HepG2 (cell line): ENCODE data around the gene IFIT1B. TPM values are rescaled to one million over a fixed set of nuclear protein-coding genes. Genes with fewer than 3 reads are reported as not detected.

Source experiments
- ATAC-seq: fragments of 200-7000 bp; cut with Tn5 transposase; 3 replicates; pipeline ENCODE4 v1.9.1; 2020; ENCODE audit warnings: mild to moderate bottlenecking, moderate library complexity
- BruUV-seq: library from RNA; stranded (reverse); fragments of 400-500 nt; replicated peaks from 2 replicates; lab custom pipeline; 2021; lab: Mats Ljungman, UMichigan
- CTCF ChIA-PET: fragments of 300-600 bp; formaldehyde crosslinking; extraction: SDS; loops from one replicate; lab custom pipeline; 2021; ENCODE audit warnings: low total read pairs, inconsistent platforms, low intra/inter-chr PET ratio; lab: Yijun Ruan, JAX
- POLR2A ChIA-PET: fragments of 350-600 bp; sonication (Branson Sonifier 250); formaldehyde crosslinking; loops from one replicate; lab custom pipeline; 2020; ENCODE audit warnings: antibody characterized with exemption, inconsistent platforms; lab: Yijun Ruan, JAX
- DNase-seq: peaks from one replicate; pipeline ENCODE4 v3.0.0-alpha.2; 2015; ENCODE audit warnings: low spot score
- FAIRE-seq: peaks from 3 replicates; lab custom pipeline; 2011; peaks lifted over from hg19 to GRCh38; lab: Jason Lieb, UNC
- H2AFZ ChIP-seq: one replicate; pipeline ENCODE4 v1.6.1; 2011; ENCODE audit warnings: low read length, inconsistent platforms
- H3K27ac ChIP-seq: fragments of 300-600 bp; 3 replicates; pipeline ENCODE4 v1.8.0; 2011; ENCODE audit warnings: mixed run types, mild to moderate bottlenecking, mixed read lengths, low read length, inconsistent platforms; ENCODE audit not compliant: insufficient read depth; ENCODE audit errors: extremely low read length
- H3K27me3 ChIP-seq, 2 experiments: fragments of 200-600 bp in 1 of 2; 2 replicates in 1 of 2; 3 replicates in 1 of 2; pipeline versions ENCODE4 v1.6.0 to v1.8.0; 2011; ENCODE audit warnings: low read length in 2 of 2, mild to moderate bottlenecking in 2 of 2, moderate library complexity in 2 of 2, inconsistent platforms in 1 of 2; ENCODE audit not compliant: insufficient read depth in 2 of 2, control insufficient read depth in 1 of 2
- H3K36me3 ChIP-seq, 2 experiments: fragments of 200-600 bp in 1 of 2; replicated peaks in 1 of 2; 2 replicates in 1 of 2; 3 replicates in 1 of 2; pipeline versions ENCODE4 v1.5.1 to v1.8.0; 2011; ENCODE audit warnings: low read length in 2 of 2, inconsistent platforms in 1 of 2; ENCODE audit not compliant: insufficient read depth in 2 of 2, control insufficient read depth in 1 of 2
- H3K4me1 ChIP-seq: 2 replicates; pipeline ENCODE4 v1.5.1; 2012; ENCODE audit warnings: low read length, inconsistent platforms; ENCODE audit not compliant: insufficient read depth
- H3K4me2 ChIP-seq: 2 replicates; pipeline ENCODE4 v1.6.0; 2011; ENCODE audit warnings: low read depth, low read length, inconsistent platforms
- H3K4me3 ChIP-seq, 3 experiments: fragments of 200-600 bp in 1 of 3; sonication (generic), shearing (Covaris generic) in 1 of 3; replicated peaks in 1 of 3; 2 replicates each; pipeline ENCODE4 v1.5.1; 2011 to 2016; ENCODE audit warnings: low read length in 3 of 3, inconsistent platforms in 2 of 3, low read depth in 2 of 3, mild to moderate bottlenecking in 2 of 3, control low read depth in 1 of 3, mixed read lengths in 1 of 3; ENCODE audit not compliant: insufficient read depth in 1 of 3
- H3K79me2 ChIP-seq: one replicate; pipeline ENCODE4 v1.6.1; 2011; ENCODE audit warnings: low read length, inconsistent platforms; ENCODE audit not compliant: insufficient read depth
- H3K9ac ChIP-seq: 2 replicates; pipeline ENCODE4 v1.6.0; 2011; ENCODE audit warnings: mild to moderate bottlenecking, low read depth, low read length, inconsistent platforms; ENCODE audit not compliant: insufficient read depth
- H3K9me3 ChIP-seq: 2 replicates; pipeline ENCODE4 v1.5.1; 2012; ENCODE audit warnings: mild to moderate bottlenecking, low read length
- H4K20me1 ChIP-seq: 2 replicates; pipeline ENCODE4 v1.6.0; 2011; ENCODE audit warnings: inconsistent platforms, mild to moderate bottlenecking, low read length, moderate library complexity; ENCODE audit not compliant: insufficient read depth
- GZF1 ChIP-seq: sonication (generic); formaldehyde crosslinking; IDR thresholded peaks from 2 replicates; pipeline ENCODE4 v1.5.1; 2020; ENCODE audit warnings: mild to moderate bottlenecking, missing genetic modification reagents
- HNRNPH1 ChIP-seq: fragments of 200-400 bp; formaldehyde crosslinking; optimal IDR thresholded peaks from 2 replicates; pipeline ENCODE3; 2017; ENCODE audit warnings: mild to moderate bottlenecking, low read depth, low read length
- MEF2D ChIP-seq: sonication (generic); formaldehyde crosslinking; IDR thresholded peaks from 2 replicates; pipeline ENCODE4 v1.5.1; 2020; ENCODE audit warnings: mild to moderate bottlenecking, missing genetic modification reagents
- MXD4 ChIP-seq: IDR thresholded peaks from 2 replicates; pipeline ENCODE4 v1.6.1; 2016; ENCODE audit warnings: mild to moderate bottlenecking, missing biosample characterization, missing genetic modification reagents
- POLR2AphosphoS2 ChIP-seq: IDR thresholded peaks from 2 replicates; pipeline ENCODE4 v1.6.1; 2011; ENCODE audit warnings: low read depth, low read length, improper control_type of control experiment
- PRMT3 ChIP-seq: sonication (generic); formaldehyde crosslinking; IDR thresholded peaks from 2 replicates; pipeline ENCODE4 v1.8.1; 2022; ENCODE audit warnings: low read depth, mild to moderate bottlenecking, moderate library complexity, missing genetic modification reagents, borderline replicate concordance
- TSC22D2 ChIP-seq: sonication (generic); formaldehyde crosslinking; IDR thresholded peaks from 2 replicates; pipeline ENCODE4 v1.5.1; 2020; ENCODE audit warnings: missing genetic modification reagents, mild to moderate bottlenecking, borderline replicate concordance
- ZBTB38 ChIP-seq: sonication (generic); formaldehyde crosslinking; IDR thresholded peaks from 2 replicates; pipeline ENCODE4 v1.5.1; 2020; ENCODE audit warnings: mild to moderate bottlenecking, missing genetic modification reagents
- ZFP41 ChIP-seq: sonication (generic); formaldehyde crosslinking; IDR thresholded peaks from 2 replicates; pipeline ENCODE4 v1.4.0; 2020; ENCODE audit warnings: mild to moderate bottlenecking, missing genetic modification reagents, borderline replicate concordance
- ZNF256 ChIP-seq: sonication (generic); formaldehyde crosslinking; conservative IDR thresholded peaks from 2 replicates; pipeline ENCODE4 v1.4.0; 2020; ENCODE audit warnings: missing genetic modification reagents
- ZNF543 ChIP-seq: sonication (generic); formaldehyde crosslinking; IDR thresholded peaks from 2 replicates; pipeline ENCODE4 v1.4.0; 2020; ENCODE audit warnings: mild to moderate bottlenecking, missing genetic modification reagents
- ZNF703 ChIP-seq: sonication (generic); formaldehyde crosslinking; IDR thresholded peaks from 2 replicates; pipeline ENCODE4 v1.5.1; 2020; ENCODE audit warnings: missing genetic modification reagents, mild to moderate bottlenecking, moderate library complexity, borderline replicate concordance
- ZNF724P ChIP-seq: sonication (generic); formaldehyde crosslinking; IDR thresholded peaks from 2 replicates; pipeline ENCODE4 v1.8.0; 2022; ENCODE audit warnings: missing genetic modification reagents, borderline replicate concordance
- ZNF749 ChIP-seq: sonication (generic); formaldehyde crosslinking; IDR thresholded peaks from 2 replicates; pipeline ENCODE4 v1.8.0; 2022; ENCODE audit warnings: mild to moderate bottlenecking, missing genetic modification reagents, moderate library complexity, borderline replicate concordance
- ZNF75D ChIP-seq: sonication (generic); formaldehyde crosslinking; IDR thresholded peaks from 2 replicates; pipeline ENCODE4 v1.8.1; 2023; ENCODE audit warnings: missing genetic modification reagents, mild to moderate bottlenecking, borderline replicate concordance
- WGBS: methylation state at CpG from one replicate; pipeline ENCODE4 v1.1.6; 2017; ENCODE audit warnings: low lambda C conversion rate; 5-methylcytosine and 5-hydroxymethylcytosine counted together
- in situ Hi-C: cut with HindIII; loops from 2 replicates; pipeline ENCODE4 v1.10.0; 2017; ENCODE audit warnings: low pct_unique_long_range_greater_than_20kb; ENCODE audit not compliant: extremely low pct_ligation_motif_present
- intact Hi-C: fragments of 100-400 bp; cut with micrococcal nuclease; formaldehyde crosslinking; loops from one replicate; pipeline ENCODE4 v1.10.0; 2022; ENCODE audit not compliant: unreplicated experiment
- polyA plus RNA-seq, 8 experiments: library from polyadenylated mRNA; depleted of rRNA in 3 of 8; stranded (reverse) in 7 of 8; unstranded in 1 of 8; fragments of >200 nt; fragmentation: Illumina TruSeq in 4 of 8; extraction: Trizol in 4 of 8; gene quantifications; 2 replicates each; pipeline versions ENCODE4 v1.2.1 to v1.2.3, GENCODE V29; 2011 to 2016; ENCODE audit warnings: low read depth in 4 of 8, missing spikeins in 1 of 8, mixed read lengths in 1 of 8; ENCODE audit not compliant: insufficient read depth in 1 of 8
- total RNA-seq, 5 experiments: library from RNA; depleted of rRNA; stranded (reverse); fragments of >200 nt; fragmentation: Illumina TruSeq; extraction: Trizol; gene quantifications; 2 replicates each; pipeline ENCODE4 v1.2.3, GENCODE V29; 2016; ENCODE audit warnings: low read depth in 1 of 5
- TF ChIP-seq, protein P1 (sequence below): sonication (generic); formaldehyde crosslinking; IDR thresholded peaks from 2 replicates; pipeline ENCODE4 v1.5.0; 2020; ENCODE audit warnings: mild to moderate bottlenecking, missing genetic modification reagents
- TF ChIP-seq, protein P2 (sequence below): sonication (generic); formaldehyde crosslinking; IDR thresholded peaks from 2 replicates; pipeline ENCODE4 v1.9.0; 2021; ENCODE audit warnings: missing genetic modification reagents, borderline replicate concordance

IFIT1B gene
- total and polyA plus RNA-seq, 2 of the 13 experiments (the other 11 are each of a cell fraction or from before 2014, with no cell fraction given) = not detected

DNA sequence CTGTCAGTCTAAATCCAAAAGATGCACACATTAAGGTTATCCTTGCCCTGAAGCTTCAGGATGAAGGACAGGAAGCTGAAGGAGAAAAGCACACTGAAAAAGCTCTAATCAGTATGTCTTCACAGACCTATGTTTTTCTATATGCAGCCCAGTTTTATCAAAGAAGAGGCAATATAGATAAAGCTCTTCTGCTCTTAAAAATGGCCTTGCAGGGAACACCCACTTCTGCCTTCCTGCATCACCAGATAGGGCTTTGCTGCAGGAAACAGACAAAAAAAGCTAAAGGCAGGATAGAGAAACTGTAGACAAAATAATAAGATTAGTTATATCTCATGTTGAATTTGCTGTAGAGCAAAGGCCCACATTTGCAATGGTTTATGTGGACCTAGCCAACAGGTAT, 14.9 kb upstream of the IFIT1B start:
- H2AFZ ChIP-seq = no peak overlapping the region
- no peak for FAIRE-seq
- in situ Hi-C loops = no loop called here
- no peaks in the 10 kb centered on the region for H4K20me1 ChIP-seq
- no peak overlapping the region for H3K4me2 ChIP-seq
- ATAC-seq = no peak
- TF ChIP-seq, protein P1, sequence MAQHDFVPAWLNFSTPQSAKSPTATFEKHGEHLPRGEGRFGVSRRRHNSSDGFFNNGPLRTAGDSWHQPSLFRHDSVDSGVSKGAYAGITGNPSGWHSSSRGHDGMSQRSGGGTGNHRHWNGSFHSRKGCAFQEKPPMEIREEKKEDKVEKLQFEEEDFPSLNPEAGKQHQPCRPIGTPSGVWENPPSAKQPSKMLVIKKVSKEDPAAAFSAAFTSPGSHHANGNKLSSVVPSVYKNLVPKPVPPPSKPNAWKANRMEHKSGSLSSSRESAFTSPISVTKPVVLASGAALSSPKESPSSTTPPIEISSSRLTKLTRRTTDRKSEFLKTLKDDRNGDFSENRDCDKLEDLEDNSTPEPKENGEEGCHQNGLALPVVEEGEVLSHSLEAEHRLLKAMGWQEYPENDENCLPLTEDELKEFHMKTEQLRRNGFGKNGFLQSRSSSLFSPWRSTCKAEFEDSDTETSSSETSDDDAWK (CRISPR knock-in tag) = no peak
- TF ChIP-seq TSC22D2 (CRISPR knock-in tag) (no peak), ZNF724P (CRISPR knock-in tag) (no peak), PRMT3 (no peak)
- TF ChIP-seq, all 625 proteins: peak for 0
- Histone ChIP-seq H3K9ac (no peak overlapping the region), H3K36me3 (no peaks in the 10 kb centered on the region), H3K9me3 (no peaks in the 10 kb centered on the region), H3K27me3 (no peaks in the 10 kb centered on the region), H3K27ac (no peak overlapping the region), H3K79me2 (no peaks in the 10 kb centered on the region), H3K4me3 (no peak overlapping the region), H3K4me1 (no peaks in the 10 kb centered on the region)
- POLR2A ChIA-PET = no interaction called here
- intact Hi-C loops = no loop called here
- no peak for DNase-seq
- CTCF ChIA-PET = no interaction called here
- no TSS peak for BruUV-seq

DNA sequence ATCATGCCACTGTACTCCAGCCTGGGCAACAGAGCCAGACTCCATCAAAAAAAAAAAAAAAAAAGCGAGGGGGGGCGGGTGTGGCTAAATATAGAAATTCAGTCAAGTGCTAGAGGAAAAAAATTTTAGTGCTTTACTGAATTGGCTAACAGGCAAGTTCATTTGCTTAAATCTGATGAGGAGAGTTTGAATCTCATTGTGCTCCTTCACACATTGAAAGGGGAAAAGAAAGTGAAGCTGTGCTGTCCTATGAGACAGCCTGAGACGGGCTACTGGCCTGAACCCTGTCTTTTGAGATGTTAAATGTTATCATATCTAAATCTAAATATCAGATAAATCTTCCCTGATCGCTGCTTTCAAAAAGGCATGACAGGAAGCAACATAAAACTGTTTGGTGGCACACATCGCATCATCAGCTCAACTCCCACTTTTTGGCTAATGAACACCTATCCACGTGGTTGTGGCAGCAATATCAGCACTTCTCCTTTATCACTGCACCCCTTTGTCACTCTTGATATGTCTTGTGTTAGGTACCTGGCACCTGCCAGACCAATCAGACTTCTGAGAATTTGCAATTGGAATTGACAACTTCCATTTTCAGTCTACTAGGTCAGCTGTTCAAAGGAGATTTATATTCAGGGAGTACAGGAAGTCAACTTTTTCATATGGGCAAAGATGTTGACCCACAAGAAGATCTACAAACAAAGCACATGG, 14.0 kb upstream of the IFIT1B start:
- ChIA-PET POLR2A (no interaction called here), CTCF (no interaction called here)
- ATAC-seq = no peak
- no TSS peak for BruUV-seq
- no peaks in the 10 kb centered on the region for H3K9me3 ChIP-seq
- H3K4me1 ChIP-seq = no peaks in the 10 kb centered on the region
- H3K27ac ChIP-seq = no peak overlapping the region
- no peak overlapping the region for H3K9ac ChIP-seq
- H4K20me1 ChIP-seq = no peaks in the 10 kb centered on the region
- no peak overlapping the region for H2AFZ ChIP-seq
- no peak overlapping the region for H3K4me3 ChIP-seq
- in situ Hi-C loops (no loop called here), intact Hi-C loops (no loop called here)
- 39% methylated on average over 6 of the region's 6 CpGs for WGBS
- no peak for FAIRE-seq
- DNase-seq = no peak
- H3K27me3 ChIP-seq = no peaks in the 10 kb centered on the region
- H3K4me2 ChIP-seq = no peak overlapping the region
- H3K36me3 ChIP-seq = no peaks in the 10 kb centered on the region
- no peaks in the 10 kb centered on the region for H3K79me2 ChIP-seq
- no peak for TF ChIP-seq ZNF75D (CRISPR knock-in tag)
- no peak for TF ChIP-seq ZNF256 (CRISPR knock-in tag)
- TF ChIP-seq GZF1 (CRISPR knock-in tag) = no peak
- TF ChIP-seq POLR2AphosphoS2 = no peak
- TF ChIP-seq ZFP41 (CRISPR knock-in tag) = no peak
- TF ChIP-seq HNRNPH1 = no peak
- TF ChIP-seq ZNF543 (CRISPR knock-in tag) = no peak
- no peak for TF ChIP-seq MEF2D (CRISPR knock-in tag)
- TF ChIP-seq ZNF749 (CRISPR knock-in tag) = no peak
- no peak for TF ChIP-seq ZNF703
- no peak for TF ChIP-seq MXD4 (CRISPR knock-in tag)
- TF ChIP-seq, protein P2, sequence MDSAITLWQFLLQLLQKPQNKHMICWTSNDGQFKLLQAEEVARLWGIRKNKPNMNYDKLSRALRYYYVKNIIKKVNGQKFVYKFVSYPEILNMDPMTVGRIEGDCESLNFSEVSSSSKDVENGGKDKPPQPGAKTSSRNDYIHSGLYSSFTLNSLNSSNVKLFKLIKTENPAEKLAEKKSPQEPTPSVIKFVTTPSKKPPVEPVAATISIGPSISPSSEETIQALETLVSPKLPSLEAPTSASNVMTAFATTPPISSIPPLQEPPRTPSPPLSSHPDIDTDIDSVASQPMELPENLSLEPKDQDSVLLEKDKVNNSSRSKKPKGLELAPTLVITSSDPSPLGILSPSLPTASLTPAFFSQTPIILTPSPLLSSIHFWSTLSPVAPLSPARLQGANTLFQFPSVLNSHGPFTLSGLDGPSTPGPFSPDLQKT (CRISPR knock-in tag) = no peak
- TF ChIP-seq ZBTB38 (CRISPR knock-in tag) = no peak
